AG09309 (cell line): ENCODE results near the gene TFDP3.

ENCODE experiments used
- DNase-seq: peaks from one replicate; pipeline ENCODE4 v3.0.0-alpha.2; 2010; ENCODE audit warnings: low read depth
- H3K4me3 ChIP-seq: 2 replicates; pipeline ENCODE4 v1.5.1; 2011; ENCODE audit warnings: mild to moderate bottlenecking, low read depth, low read length, moderate library complexity; ENCODE audit not compliant: control insufficient read depth
- CTCF ChIP-seq: IDR thresholded peaks from 2 replicates; pipeline ENCODE4 v1.5.1; 2011; ENCODE audit warnings: mild to moderate bottlenecking, low read depth, low read length, inconsistent platforms; ENCODE audit not compliant: insufficient read depth, control insufficient read depth; ENCODE audit errors: missing control alignments

The TFDP3 gene

GRCh38 chrX:133249266-133250058 is 31.3 kb upstream of the TFDP3 start:
- no peak for DNase-seq
- no peak overlapping the region for H3K4me3 ChIP-seq
- TF ChIP-seq CTCF: peak; percentile 20

GRCh38 chrX:133248177-133248576 is 30.0 kb upstream of the TFDP3 start:
- no peak overlapping the region for H3K4me3 ChIP-seq

GRCh38 chrX:133246921-133247320 is 28.8 kb upstream of the TFDP3 start:
- no peak for TF ChIP-seq CTCF
- no peak for DNase-seq
- H3K4me3 ChIP-seq: no peak overlapping the region

More at GRCh38 chrX:133248177-133248576, 30.0 kb upstream of the TFDP3 start:
- TF ChIP-seq CTCF: no peak
- no peak for DNase-seq

- no peak for TF ChIP-seq CTCF
- DNase-seq: no peak
- H3K4me3 ChIP-seq: no peak overlapping the region
Observed at GRCh38 chrX:133235830-133236229, 17.7 kb upstream of the TFDP3 start.

- DNase-seq: no peak
- H3K4me3 ChIP-seq: no peak overlapping the region
- TF ChIP-seq CTCF: no peak
Observed at GRCh38 chrX:133232331-133232730, 14.2 kb upstream of the TFDP3 start.

GRCh38 chrX:133229361-133229760 is 11.2 kb upstream of the TFDP3 start:
- DNase-seq: no peak
- TF ChIP-seq CTCF: no peak
- no peak overlapping the region for H3K4me3 ChIP-seq
